Uterus (tissue), 4 donors: Measurements from ENCODE around the gene GABRR1. TPM values are rescaled to one million over a fixed set of nuclear protein-coding genes. Genes with fewer than 3 reads are reported as not detected.
"Not testable (repeated sequence)": the region's sequence is repeated elsewhere in the genome, so short reads cannot be mapped to it uniquely, and the experiment has no call there.

Source experiments
- DNase-seq, 2 donors: peaks; one replicate each; pipeline ENCODE4 v3.0.0-alpha.2; 2019 to 2020
- H3K27ac ChIP-seq, 2 donors: fragments of 200-600 bp; sonication (generic); 1 replicate in 1 of 2; 2 replicates in 1 of 2; pipeline ENCODE4 v1.5.1; 2016 to 2018
- H3K27me3 ChIP-seq, 2 donors: fragments of 200-600 bp; sonication (generic); one replicate each; pipeline ENCODE4 v1.5.1; 2018 to 2019; ENCODE audit warnings: control low read depth in 1 of 2
- H3K36me3 ChIP-seq, 2 donors: fragments of 200-600 bp; sonication (generic); one replicate each; pipeline ENCODE4 v1.5.1; 2019; ENCODE audit warnings: control low read depth in 1 of 2
- H3K4me1 ChIP-seq, 2 donors: fragments of 200-600 bp; sonication (generic); one replicate each; pipeline ENCODE4 v1.5.1; 2018 to 2019; ENCODE audit warnings: control low read depth in 1 of 2
- H3K4me3 ChIP-seq, 2 donors: fragments of 200-600 bp; sonication (generic); 1 replicate in 1 of 2; 2 replicates in 1 of 2; pipeline ENCODE4 v1.5.1; 2018 to 2019; ENCODE audit warnings: mild to moderate bottlenecking in 1 of 2
- H3K9me3 ChIP-seq, 2 donors: fragments of 200-600 bp; sonication (generic); one replicate each; pipeline ENCODE4 v1.5.1; 2019; ENCODE audit warnings: control low read depth in 1 of 2
- CTCF ChIP-seq, 4 experiments: fragments of 200-600 bp in 2 of 4; fragments of 450-650 bp in 2 of 4; sonication (generic) in 2 of 4; IDR thresholded peaks; one replicate each; pipeline ENCODE4 v1.5.1; 2016 to 2019; ENCODE audit warnings: antibody characterized with exemption in 4 of 4, mild to moderate bottlenecking in 2 of 4, moderate library complexity in 1 of 4
- POLR2A ChIP-seq, 2 donors: fragments of 450-650 bp; IDR thresholded peaks; one replicate each; pipeline ENCODE4 v1.6.1; 2016; ENCODE audit warnings: antibody characterized with exemption in 2 of 2, mild to moderate bottlenecking in 1 of 2, moderate library complexity in 1 of 2
- intact Hi-C: fragments of 100-400 bp; cut with DNase I; formaldehyde crosslinking; loops from one replicate; pipeline ENCODE4 v1.15.1; 2023; ENCODE audit warnings: low total_unique reads
- total RNA-seq, 4 donors: library from RNA; depleted of rRNA in 3 of 4; stranded (reverse); fragments of >200 nt in 3 of 4; gene quantifications; one replicate each; pipeline versions ENCODE4 v1.1.0 to v1.2.4, GENCODE V29; 2014 to 2023
- donor health status: DM: yes; HTN: yes; CAD: no.

GABRR1 gene
- total RNA-seq, 4 donors from 2014 or later: 0.69 TPM; not detected in 3

- Histone ChIP-seq H3K4me3 (no peak overlapping the region), H3K4me1 (no peaks in the 10 kb centered on the region), H3K36me3 (no peaks in the 10 kb centered on the region), H3K9me3 (no peaks in the 10 kb centered on the region), H3K27me3 (no peaks in the 10 kb centered on the region), H3K27ac (no peak overlapping the region)
- no peak for TF ChIP-seq POLR2A (IDR thresholded peaks at IDR 0.05)
- no peak for TF ChIP-seq CTCF (IDR thresholded peaks at IDR 0.05)
- intact Hi-C loops: no loop called here
- no peak for DNase-seq
Measured at GRCh38 chr6:89131599-89131998, 85.6 kb downstream of the GABRR1 start.

- intact Hi-C loops: not testable (repeated sequence)
Measured at GRCh38 chr6:89128256-89128671, 88.9 kb downstream of the GABRR1 start.

More at GRCh38 chr6:89128256-89128671, 88.9 kb downstream of the GABRR1 start:
- H3K27ac ChIP-seq, DNase-seq, H3K4me1 ChIP-seq, H3K9me3 ChIP-seq, H3K27me3 ChIP-seq, H3K36me3 ChIP-seq, H3K4me3 ChIP-seq: not testable (repeated sequence)

Other genes with a start within 250 kb of the GABRR1 start
- gene PNRC1, start 136.6 kb downstream of the GABRR1 start, total RNA-seq: 100 to 1,000 TPM; 114 to 340 (median 203) TPM
- 10 to 100 TPM in 1 of 4 donors, 1 to 10 TPM in 1, not detected in 2; 2.8 to 12.7 TPM for gene SRSF12, start 99.3 kb downstream of the GABRR1 start, total RNA-seq
- gene PM20D2, start 71.3 kb downstream of the GABRR1 start, total RNA-seq: 10 to 100 TPM in 3 of 4 donors, 1 to 10 TPM in 1; 5.6 to 50.3 (median 16.0) TPM
- 1 to 10 TPM in 1 of 4 donors, under 1 TPM in 2, not detected in 1; 0.26 to 1.7 (median 0.95) TPM for gene GABRR2, start 97.9 kb upstream of the GABRR1 start, total RNA-seq
- 10 to 100 TPM; 13.1 to 55.2 (median 41.0) TPM for gene UBE2J1, start 135.4 kb upstream of the GABRR1 start, total RNA-seq
- gene RRAGD, start 194.9 kb upstream of the GABRR1 start, total RNA-seq: 1 to 10 TPM in 3 of 4 donors, under 1 TPM in 1; 0.26 to 6.5 (median 3.6) TPM
- 10 to 100 TPM in 3 of 4 donors, 1 to 10 TPM in 1; 6.7 to 32.6 (median 24.5) TPM for gene ANKRD6, start 215.8 kb upstream of the GABRR1 start, total RNA-seq